Measurements from ENCODE around the gene ERP44.

GRCh38 chr9:100111235-100111634, 12.4 kb upstream of the ERP44 start:
- TF ChIP-seq EZH2phosphoT487 (IDR thresholded peaks at IDR 0.05; ENCODE audit: insufficient read depth, low read depth) (peak; percentile 99), EZH2 (IDR thresholded peaks at IDR 0.05; ENCODE audit: insufficient read depth, poor library complexity, severe bottlenecking) (no peak)

Measured in GM23248 (cell line).